Testis (tissue), 3 donors: Measurements from ENCODE around the gene VDAC1. TPM values are rescaled to one million over a fixed set of nuclear protein-coding genes. Genes with fewer than 3 reads are reported as not detected.

Experiments
- DNase-seq: peaks from one replicate; pipeline ENCODE4 v3.0.0-alpha.2; 2019
- H3K27ac ChIP-seq, 2 donors: fragments of 200-600 bp; sonication (generic); one replicate each; pipeline ENCODE4 v1.5.1; 2019
- H3K27me3 ChIP-seq: fragments of 200-600 bp; sonication (generic); one replicate; pipeline ENCODE4 v1.5.1; 2019
- H3K36me3 ChIP-seq: fragments of 200-600 bp; sonication (generic); one replicate; pipeline ENCODE4 v1.5.1; 2017; ENCODE audit warnings: low read depth; ENCODE audit errors: missing control alignments
- H3K4me1 ChIP-seq: fragments of 200-600 bp; sonication (generic); one replicate; pipeline ENCODE4 v1.5.1; 2019
- H3K4me3 ChIP-seq, 2 donors: fragments of 200-600 bp; sonication (generic); one replicate each; pipeline ENCODE4 v1.5.1; 2017 to 2019
- H3K9me3 ChIP-seq: fragments of 200-600 bp; sonication (generic); one replicate; pipeline ENCODE4 v1.5.1; 2017
- POLR2A ChIP-seq: fragments of 450-650 bp; IDR thresholded peaks from one replicate; pipeline ENCODE4 v1.6.1; 2017; ENCODE audit warnings: antibody characterized with exemption, mild to moderate bottlenecking, moderate library complexity
- WGBS, 2 donors: methylation state at CpG; one replicate each; pipeline ENCODE4 v1.1.5; 2018; 5-methylcytosine and 5-hydroxymethylcytosine counted together
- intact Hi-C: fragments of 100-400 bp; cut with DNase I; formaldehyde crosslinking; loops from one replicate; pipeline ENCODE4 v1.15.1; 2023; ENCODE audit warnings: low total_unique reads
- polyA plus RNA-seq: library from polyadenylated mRNA; stranded (reverse); fragments of 350-450 nt; fragmentation: Illumina TruSeq; extraction: RNeasy Lipid Tissue Mini Kit (QIAGEN cat#74804); gene quantifications from one replicate; pipeline ENCODE4 v1.2.3, GENCODE V29; 2014; ENCODE audit warnings: low read depth, low replicate concordance; ENCODE audit not compliant: insufficient read depth
- total RNA-seq, 2 donors: library from RNA; depleted of rRNA; stranded (reverse); fragments of >200 nt; gene quantifications; one replicate each; pipeline ENCODE4 v1.2.3, GENCODE V29; 2016
- TF ChIP-seq, protein P1 (sequence below), 3 experiments: fragments of 450-650 bp in 2 of 3; fragments of 200-600 bp in 1 of 3; sonication (generic) in 1 of 3; IDR thresholded peaks; one replicate each; pipeline ENCODE4 v1.5.1; 2016 to 2019; ENCODE audit warnings: antibody characterized with exemption in 3 of 3, mild to moderate bottlenecking in 2 of 3, moderate library complexity in 1 of 3

VDAC1 gene
- total and polyA plus RNA-seq, 3 donors from 2014 or later = 88.4 to 151 (median 127) TPM

DNA sequence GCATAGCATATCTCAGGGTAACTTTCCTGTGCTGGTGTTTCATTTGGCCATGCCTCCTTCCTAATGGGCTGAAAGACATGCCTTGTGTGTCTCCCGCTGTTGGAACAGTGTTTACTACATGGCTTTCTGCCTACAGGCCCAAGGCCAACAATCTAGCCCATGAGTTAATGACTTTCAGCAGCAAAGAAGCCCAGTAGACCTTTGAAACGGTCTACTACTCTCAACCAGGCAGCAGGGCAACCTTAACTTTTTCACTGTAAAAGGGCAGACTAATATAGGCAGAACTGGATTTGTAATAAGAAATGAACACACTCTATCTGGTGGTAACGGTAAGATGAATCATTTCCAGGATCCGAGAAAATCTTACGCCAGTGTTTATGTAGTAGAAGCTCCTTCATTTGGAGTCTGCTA, 57.3 kb downstream of the VDAC1 start:
- peaks cover 3% of the 10 kb centered on the region for H3K4me1 ChIP-seq
- intact Hi-C loops = no loop called here
- no peak overlapping the region for H3K4me3 ChIP-seq
- TF ChIP-seq POLR2A = no peak
- TF ChIP-seq, protein P1, sequence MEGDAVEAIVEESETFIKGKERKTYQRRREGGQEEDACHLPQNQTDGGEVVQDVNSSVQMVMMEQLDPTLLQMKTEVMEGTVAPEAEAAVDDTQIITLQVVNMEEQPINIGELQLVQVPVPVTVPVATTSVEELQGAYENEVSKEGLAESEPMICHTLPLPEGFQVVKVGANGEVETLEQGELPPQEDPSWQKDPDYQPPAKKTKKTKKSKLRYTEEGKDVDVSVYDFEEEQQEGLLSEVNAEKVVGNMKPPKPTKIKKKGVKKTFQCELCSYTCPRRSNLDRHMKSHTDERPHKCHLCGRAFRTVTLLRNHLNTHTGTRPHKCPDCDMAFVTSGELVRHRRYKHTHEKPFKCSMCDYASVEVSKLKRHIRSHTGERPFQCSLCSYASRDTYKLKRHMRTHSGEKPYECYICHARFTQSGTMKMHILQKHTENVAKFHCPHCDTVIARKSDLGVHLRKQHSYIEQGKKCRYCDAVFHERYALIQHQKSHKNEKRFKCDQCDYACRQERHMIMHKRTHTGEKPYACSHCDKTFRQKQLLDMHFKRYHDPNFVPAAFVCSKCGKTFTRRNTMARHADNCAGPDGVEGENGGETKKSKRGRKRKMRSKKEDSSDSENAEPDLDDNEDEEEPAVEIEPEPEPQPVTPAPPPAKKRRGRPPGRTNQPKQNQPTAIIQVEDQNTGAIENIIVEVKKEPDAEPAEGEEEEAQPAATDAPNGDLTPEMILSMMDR (IDR thresholded peaks at IDR 0.05) = no peak
- no peak for DNase-seq
- no peaks in the 10 kb centered on the region for H3K27me3 ChIP-seq
- 86 to 87% methylated on average over 5 of the region's 5 CpGs for WGBS, 2 donors
- no peaks in the 10 kb centered on the region for H3K9me3 ChIP-seq
- no peak overlapping the region for H3K27ac ChIP-seq
- no peaks in the 10 kb centered on the region for H3K36me3 ChIP-seq

DNA sequence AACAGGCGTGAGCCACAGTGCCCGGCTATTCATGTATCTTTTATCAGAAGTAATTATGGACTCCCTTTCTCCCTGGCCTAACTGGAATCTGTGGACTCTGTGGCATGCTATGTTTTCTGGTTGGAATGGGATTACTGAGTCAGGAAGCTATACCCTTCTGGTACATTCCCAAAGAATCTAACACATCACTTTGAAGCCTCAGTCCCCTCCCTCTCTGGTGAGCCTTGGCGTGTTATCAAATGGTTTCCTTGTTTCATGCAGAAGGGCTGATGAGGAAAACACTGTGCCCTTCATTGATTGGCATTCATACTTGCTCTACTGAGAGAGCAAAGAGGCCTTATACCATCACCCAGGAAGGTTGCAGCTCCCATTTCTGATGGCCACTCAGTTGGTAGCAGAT, 59.2 kb downstream of the VDAC1 start:
- TF ChIP-seq, protein P1 (IDR thresholded peaks at IDR 0.05) = no peak
- TF ChIP-seq POLR2A = no peak
- no peak overlapping the region for H3K4me3 ChIP-seq
- H3K9me3 ChIP-seq = no peaks in the 10 kb centered on the region
- H3K27me3 ChIP-seq = no peaks in the 10 kb centered on the region
- no peak overlapping the region for H3K27ac ChIP-seq
- 70 to 81% methylated on average over 3 of the region's 3 CpGs for WGBS, 2 donors
- no peaks in the 10 kb centered on the region for H3K36me3 ChIP-seq
- intact Hi-C loops = no loop called here
- peaks cover 3% of the 10 kb centered on the region for H3K4me1 ChIP-seq
- DNase-seq = no peak

DNA sequence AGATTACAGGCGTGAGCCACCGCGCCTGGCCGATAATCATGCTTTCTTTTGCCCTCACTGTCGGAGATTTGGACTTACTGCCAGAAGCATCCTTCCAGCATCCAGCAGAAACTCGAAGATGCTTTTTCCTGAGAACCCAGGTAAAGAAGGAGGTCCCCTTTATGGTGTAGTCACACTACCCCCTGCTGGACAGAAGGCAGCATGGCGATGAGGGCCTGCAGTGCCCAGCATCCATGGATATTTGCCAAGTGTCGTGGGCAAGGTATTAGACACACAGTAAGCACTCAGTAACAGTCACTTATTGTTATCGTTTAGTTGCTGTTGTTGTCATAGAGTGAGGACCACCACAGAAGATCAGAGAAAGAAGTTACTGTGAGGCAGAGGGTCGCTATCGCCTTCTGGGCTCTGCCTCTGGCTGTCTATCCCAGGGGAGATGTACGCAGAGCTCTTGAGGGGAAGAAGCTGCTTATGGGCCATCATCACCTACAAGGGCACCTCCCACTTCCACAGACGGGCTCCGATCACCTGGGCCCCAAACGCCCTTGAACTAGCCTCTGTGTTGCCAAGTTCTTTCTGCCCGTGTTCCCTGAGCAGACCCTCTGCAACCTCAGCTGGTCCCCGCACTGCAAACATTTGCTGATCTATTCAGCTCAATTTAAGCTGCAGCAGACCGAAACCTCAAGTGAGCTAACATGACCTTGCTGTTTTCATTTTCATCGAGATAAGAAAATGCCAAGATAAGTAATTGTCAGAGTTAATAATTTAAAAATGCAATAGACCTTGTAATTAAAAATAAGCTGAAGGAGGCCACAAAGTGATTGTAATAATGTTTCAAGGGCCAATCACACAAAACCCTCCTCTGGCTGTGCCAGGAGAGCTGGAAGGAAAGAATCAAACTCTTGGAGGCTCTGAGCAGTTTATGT, 60.3 kb downstream of the VDAC1 start:
- Histone ChIP-seq H3K36me3 (no peaks in the 10 kb centered on the region), H3K4me1 (peaks cover 3% of the 10 kb centered on the region), H3K9me3 (no peaks in the 10 kb centered on the region), H3K4me3 (no peak overlapping the region), H3K27ac (no peak overlapping the region), H3K27me3 (no peaks in the 10 kb centered on the region)
- intact Hi-C loops = no loop called here
- 61% methylated on average over 17 to 19 of the region's 19 CpGs for WGBS, 2 donors
- no peak for TF ChIP-seq POLR2A
- TF ChIP-seq, protein P1 (IDR thresholded peaks at IDR 0.05) = peak; percentile 37 to 65 (median 55)
- DNase-seq = peak; percentile 78

DNA sequence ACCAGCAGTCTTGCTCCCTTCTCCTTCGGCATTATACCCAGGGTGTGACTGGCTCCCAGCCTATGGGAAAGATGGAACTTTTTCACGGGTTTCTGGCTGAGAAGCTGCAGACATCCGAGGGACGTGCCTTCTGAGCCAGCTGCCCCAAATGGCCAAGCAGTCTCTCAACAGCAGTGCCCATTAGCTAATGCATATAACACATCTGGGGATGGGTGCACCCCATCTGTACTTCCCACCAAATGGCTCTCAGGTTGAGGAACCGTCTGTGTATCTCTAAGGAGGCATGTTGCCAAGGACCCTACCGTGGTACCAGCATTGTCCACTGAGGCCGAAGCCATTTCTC, 61.3 kb downstream of the VDAC1 start:
- H3K27me3 ChIP-seq = no peaks in the 10 kb centered on the region
- H3K4me3 ChIP-seq = no peak overlapping the region
- TF ChIP-seq POLR2A = no peak
- TF ChIP-seq, protein P1 (IDR thresholded peaks at IDR 0.05) = no peak
- no peaks in the 10 kb centered on the region for H3K36me3 ChIP-seq
- no peaks in the 10 kb centered on the region for H3K9me3 ChIP-seq
- intact Hi-C loops = no loop called here
- no peak for DNase-seq
- 80 to 92% methylated on average over 3 to 7 of the region's 7 CpGs for WGBS, 2 donors
- no peak overlapping the region for H3K27ac ChIP-seq
- peaks cover 3% of the 10 kb centered on the region for H3K4me1 ChIP-seq
